ENCODE results near the gene EGFR.

EGFR gene

DNA sequence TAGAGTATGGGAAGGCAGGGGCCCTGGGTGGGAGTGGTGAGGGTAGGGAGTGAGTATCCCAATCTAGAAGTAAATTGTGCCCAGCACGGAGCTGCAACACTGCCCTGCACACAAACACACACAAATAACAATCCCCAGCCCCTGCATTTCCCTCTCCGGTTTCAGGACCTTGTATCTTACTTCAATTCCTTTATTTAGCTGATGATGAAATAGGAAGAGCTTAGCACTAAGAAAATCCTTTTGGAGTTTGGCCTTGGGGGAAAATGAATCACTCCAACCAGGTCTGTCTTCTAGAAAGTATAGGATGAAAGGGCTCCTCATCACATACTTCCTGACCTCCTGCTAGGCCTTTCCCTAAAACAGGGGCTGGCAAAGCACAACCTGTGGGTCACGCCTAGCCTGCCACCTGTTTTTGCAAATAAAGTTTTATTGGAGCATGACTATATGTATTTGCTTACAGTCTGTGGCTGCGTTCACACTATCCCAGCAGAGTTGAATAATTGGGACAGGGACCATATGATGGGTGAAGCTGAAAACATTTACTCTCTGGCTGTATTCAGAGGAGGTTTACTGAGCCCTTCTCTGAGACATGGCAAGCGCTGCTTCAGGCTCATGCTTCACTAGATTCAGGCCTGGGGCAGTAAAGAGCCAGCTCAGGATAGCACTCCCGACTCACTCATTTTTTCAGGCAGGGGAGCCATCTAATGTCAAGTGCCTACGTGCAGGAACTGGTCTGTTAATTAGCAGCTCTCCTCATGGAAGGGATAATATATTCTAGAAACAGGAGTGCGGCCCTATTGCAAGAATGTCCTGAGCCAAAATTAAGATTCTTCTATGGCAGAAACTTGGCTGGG, 111.0 kb downstream of the EGFR start:
- no peak overlapping the region for H3K27ac ChIP-seq
- TF ChIP-seq, protein P1, sequence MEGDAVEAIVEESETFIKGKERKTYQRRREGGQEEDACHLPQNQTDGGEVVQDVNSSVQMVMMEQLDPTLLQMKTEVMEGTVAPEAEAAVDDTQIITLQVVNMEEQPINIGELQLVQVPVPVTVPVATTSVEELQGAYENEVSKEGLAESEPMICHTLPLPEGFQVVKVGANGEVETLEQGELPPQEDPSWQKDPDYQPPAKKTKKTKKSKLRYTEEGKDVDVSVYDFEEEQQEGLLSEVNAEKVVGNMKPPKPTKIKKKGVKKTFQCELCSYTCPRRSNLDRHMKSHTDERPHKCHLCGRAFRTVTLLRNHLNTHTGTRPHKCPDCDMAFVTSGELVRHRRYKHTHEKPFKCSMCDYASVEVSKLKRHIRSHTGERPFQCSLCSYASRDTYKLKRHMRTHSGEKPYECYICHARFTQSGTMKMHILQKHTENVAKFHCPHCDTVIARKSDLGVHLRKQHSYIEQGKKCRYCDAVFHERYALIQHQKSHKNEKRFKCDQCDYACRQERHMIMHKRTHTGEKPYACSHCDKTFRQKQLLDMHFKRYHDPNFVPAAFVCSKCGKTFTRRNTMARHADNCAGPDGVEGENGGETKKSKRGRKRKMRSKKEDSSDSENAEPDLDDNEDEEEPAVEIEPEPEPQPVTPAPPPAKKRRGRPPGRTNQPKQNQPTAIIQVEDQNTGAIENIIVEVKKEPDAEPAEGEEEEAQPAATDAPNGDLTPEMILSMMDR (conservative IDR thresholded peaks at IDR 0.05) = no peak
- no peak for TF ChIP-seq ZFX (IDR thresholded peaks at IDR 0.05)

DNA sequence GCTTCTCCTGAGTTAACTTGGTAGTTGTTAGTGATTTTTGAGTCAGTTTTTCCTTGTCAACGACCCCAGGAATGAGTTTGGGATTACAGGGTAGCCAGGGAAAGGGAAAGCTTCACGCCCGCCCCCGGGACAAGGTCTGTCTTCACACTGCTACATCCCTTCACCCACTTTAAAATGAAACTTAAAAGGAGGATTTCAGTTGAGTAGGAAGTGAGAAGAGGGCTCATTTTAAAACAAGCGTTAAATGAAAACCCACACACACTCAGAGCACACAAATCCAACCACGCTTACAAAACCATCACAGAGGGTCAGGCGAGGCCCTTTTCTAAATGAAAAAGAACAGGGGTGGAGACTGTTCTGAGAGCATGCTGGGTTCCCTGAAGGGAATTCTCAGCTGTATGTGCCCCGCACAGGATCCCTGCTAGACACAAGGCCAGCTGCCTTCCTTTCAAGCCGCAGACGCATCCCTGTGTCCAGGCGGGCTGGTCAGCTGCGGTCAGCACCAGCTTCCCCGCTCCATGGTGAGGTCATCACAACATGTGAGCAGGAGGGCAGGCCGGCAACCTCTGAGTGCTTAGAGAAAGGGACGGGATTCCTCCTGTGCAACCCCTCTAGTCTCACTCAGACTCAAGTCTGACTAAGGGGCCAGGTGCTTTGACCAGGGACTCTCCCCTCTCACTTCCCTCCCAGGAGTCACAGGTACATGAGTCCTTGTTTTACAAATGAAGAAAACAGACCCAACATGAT, 111.8 kb downstream of the EGFR start:
- H3K27ac ChIP-seq = no peak overlapping the region

DNA sequence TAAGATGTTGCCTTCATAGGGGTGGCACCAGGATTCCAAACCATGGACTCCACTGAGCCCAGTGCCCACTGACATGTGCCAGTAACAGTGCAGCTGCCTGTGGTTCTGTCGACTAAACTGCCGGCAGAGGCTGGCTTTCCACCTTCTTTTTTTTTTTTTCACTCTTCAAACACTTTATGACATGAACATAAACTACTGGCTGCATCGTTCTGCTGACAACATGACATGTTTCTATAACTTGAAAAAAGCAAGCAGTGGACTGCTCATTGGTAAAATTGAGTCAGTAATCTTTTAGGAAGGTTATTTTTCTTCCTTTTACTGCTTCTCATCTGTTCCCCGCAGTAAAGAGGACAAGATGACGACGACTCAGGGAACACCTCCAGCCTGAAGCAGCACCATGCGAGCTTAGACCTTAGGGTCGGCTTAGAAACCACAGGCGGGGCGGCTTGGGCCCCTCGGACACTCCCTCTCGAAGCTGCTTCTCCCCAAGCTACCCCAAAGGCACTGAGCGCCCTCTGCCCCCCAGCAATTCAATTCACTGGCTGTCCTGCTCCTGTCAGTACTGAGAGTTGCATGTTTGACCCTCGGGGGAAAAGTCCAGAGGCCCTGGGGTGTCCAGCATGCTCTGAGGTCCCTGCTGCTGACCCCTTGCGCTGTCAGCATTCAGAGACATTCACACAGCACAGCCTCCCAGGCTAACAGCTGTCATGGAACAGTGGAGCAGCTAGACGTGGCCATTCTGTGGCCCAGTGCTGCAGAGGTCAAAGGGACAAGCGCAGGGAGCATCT, 112.5 kb downstream of the EGFR start:
- TF ChIP-seq ZFX (IDR thresholded peaks at IDR 0.05) = no peak
- TF ChIP-seq, protein P1 (conservative IDR thresholded peaks at IDR 0.05) = no peak
- no peak overlapping the region for H3K27ac ChIP-seq

More for the DNA sequence above, 111.8 kb downstream of the EGFR start:
- TF ChIP-seq, protein P1 (conservative IDR thresholded peaks at IDR 0.05) = no peak

DNA sequence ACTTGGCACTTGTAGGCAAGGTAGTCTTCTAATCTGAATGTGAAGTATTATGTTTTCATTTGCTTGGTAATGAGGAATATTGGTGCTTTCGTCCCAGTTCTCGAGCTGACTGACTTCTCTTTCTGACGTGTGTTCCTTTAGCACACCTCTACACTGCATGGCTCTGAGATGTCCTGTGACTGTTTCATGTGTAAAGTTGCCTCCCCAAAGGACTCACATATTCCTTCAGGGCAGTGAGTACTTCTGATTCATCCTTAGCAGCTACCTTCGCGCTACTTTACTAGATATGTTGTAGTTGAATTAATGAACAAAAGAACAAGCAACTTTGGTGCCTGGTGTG, 113.7 kb downstream of the EGFR start:
- TF ChIP-seq, protein P1 (conservative IDR thresholded peaks at IDR 0.05) = no peak
- no peak for TF ChIP-seq ZFX (IDR thresholded peaks at IDR 0.05)
- H3K27ac ChIP-seq = no peak overlapping the region

DNA sequence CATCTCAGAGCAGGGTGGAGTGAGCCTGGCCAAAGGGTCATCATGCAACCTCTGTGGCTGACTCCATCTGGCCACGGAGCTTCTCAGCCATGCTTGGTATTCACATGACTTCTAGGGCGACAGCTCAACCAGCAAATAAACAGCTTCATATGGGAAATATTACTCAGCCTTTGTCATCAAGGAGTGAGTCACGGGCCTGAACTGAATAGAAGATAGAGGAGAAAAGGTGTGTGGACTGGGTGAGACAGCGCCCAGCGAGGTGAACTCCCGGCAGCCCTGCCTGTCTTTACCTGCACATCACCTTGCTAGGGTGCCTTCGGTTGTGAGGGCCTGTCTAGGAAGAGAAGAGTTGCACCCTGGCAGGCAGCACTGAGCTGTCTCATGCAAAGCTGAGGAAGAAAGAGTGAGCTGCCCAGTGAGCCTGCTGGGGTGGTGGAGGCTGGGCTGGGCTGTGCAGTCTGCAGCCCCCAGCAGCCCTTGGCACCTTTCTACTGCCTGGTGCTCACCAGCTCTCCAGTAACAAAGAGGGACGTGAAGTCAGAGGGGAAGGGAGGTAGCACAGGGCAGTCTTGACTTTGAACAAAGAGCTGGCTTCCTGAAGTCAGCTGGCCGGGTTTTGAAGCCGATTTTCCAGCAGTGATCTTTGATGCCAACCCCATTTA, 114.2 kb downstream of the EGFR start:
- TF ChIP-seq, protein P1 (conservative IDR thresholded peaks at IDR 0.05) = no peak
- TF ChIP-seq ZFX (IDR thresholded peaks at IDR 0.05) = no peak
- 0 out of 2 replicates have a peak overlapping the region, but pooled peaks have one; percentile 9 for H3K27ac ChIP-seq

DNA sequence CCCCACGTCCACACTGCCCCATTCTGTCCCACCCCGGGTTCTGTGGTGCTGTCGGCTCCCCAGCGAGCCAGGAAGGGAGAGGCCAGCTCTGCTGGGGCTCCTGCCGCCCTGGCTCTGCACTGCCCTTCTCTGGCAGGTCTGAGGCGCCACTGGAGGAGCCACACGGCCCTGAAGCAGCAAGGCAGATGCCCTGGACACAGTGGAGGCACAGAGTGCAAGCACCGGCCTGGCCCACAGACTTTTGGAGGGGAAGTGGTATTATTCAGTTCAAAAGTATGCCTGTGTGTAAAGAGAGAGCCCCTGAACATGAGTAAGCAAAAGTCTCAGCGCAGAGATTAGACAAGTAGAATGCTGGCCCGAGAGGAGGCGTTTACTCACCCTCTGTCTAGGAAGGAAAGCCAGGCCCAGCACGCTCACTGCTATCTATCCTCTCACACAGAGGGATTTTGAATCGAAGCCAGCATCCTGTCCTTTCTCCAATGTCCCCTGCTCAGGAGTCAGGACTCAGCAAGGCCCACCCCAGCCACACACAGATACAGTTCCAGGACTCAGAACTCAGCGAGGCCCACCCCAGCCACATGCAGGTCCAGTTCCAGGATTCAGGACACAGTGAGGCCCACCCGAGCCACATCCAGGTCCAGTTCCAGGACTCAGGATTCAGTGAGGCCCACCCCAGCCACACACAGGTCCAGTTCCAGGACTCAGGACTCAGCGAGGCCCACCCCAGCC, 115.0 kb downstream of the EGFR start:
- 0 out of 2 replicates have a peak overlapping the region, but pooled peaks have one; percentile 9 for H3K27ac ChIP-seq
- TF ChIP-seq, protein P1 (conservative IDR thresholded peaks at IDR 0.05) = no peak
- TF ChIP-seq ZFX (IDR thresholded peaks at IDR 0.05) = no peak

Data from C4-2B (cell line).